DND-41 (cell line): ENCODE results near the gene VWA3B.

Source experiments
- CTCF ChIP-seq: IDR thresholded peaks from 2 replicates; pipeline ENCODE4 v1.5.1; 2012; ENCODE audit warnings: borderline replicate concordance, low read length, moderate library complexity, mild to moderate bottlenecking; ENCODE audit not compliant: poor library complexity, severe bottlenecking; ENCODE audit errors: extremely low read depth
- EZH2 ChIP-seq: IDR thresholded peaks from 3 replicates; pipeline ENCODE4 v1.6.1; 2012; ENCODE audit warnings: borderline replicate concordance, low read depth, mild to moderate bottlenecking, moderate library complexity, low read length, inconsistent platforms; ENCODE audit not compliant: severe bottlenecking

GRCh38 chr2:98216616-98217015 is 129.6 kb downstream of the VWA3B start:
- TF ChIP-seq CTCF, result no peak
- TF ChIP-seq EZH2, result no peak
